Measurements from ENCODE around the gene PRIMA1.
"Not testable (repeated sequence)": the region's sequence is repeated elsewhere in the genome, so short reads cannot be mapped to it uniquely, and the experiment has no call there.

The PRIMA1 gene

GRCh38 chr14:93788293-93788542 lies at the start of gene PRIMA1:
TSS of gene PRIMA1 (minus strand) at chr14:93788485. CDS start at chr14:93787718, 767 bp downstream.
- DNase-seq (ENCODE audit: low read depth, low spot score): no peak

GRCh38 chr14:93834699-93835371 lies 46.5 kb upstream of the PRIMA1 start:
- DNase-seq (ENCODE audit: low read depth, low spot score): no peak

DNA sequence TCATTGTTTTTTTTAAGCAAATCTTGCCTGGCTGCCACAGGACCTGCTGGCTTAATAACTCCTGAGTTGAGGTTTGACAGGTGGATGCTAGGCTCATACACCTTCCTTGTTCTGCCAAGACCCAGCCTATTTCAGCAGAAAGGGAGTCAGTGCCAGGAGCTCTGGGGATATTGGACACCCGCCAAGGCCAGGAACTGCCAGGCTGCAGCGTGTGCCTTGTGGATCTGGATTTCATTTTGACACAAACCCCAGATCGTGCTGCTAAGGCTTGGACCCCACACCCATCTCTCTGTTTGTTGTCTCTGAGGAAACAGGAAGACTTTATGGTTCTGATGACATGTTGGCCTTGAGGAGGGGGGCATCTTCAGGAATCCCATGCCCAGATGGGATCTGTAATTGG lies 44.4 kb upstream of the PRIMA1 start:
- peak; percentile 4 for DNase-seq (ENCODE audit: low read depth, low spot score)

- no peak for DNase-seq (ENCODE audit: low read depth, low spot score)
These were observed 43.8 kb upstream of the PRIMA1 start for GRCh38 chr14:93832081-93832480.

GRCh38 chr14:93830753-93831461 lies 42.6 kb upstream of the PRIMA1 start:
- DNase-seq (ENCODE audit: low read depth, low spot score): no peak

DNA sequence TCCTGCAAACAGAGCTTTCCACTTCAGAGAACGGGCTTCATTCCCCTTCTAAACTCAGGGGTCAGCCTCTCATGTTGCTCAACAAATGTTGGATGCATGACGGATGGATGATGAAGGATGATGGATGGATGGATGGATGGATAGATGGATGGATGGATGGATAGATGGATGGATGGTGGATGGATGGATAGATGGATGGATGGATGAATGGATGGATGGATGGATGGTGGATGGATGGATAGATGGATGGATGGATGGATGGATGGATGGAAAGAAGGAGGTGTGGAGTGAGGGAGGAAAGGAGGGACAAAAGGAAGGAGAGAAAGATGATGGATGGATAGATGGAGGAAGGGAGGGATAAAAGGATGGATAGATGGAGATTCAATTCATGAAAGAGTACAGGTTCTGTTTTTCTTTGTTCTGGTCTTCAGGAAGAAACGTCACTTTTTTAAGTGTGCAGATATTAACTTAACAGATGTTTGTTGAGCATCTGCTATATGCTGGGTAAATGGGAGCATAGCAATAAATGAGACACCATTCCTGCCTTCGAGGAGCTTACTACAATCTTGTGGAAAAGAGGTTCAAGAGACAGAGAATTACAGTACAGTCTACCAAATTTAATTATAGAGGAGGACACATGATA lies 41.7 kb upstream of the PRIMA1 start:
- no peak for DNase-seq (ENCODE audit: low read depth, low spot score)

- no peak for DNase-seq (ENCODE audit: low read depth, low spot score)
These were observed 36.9 kb upstream of the PRIMA1 start for GRCh38 chr14:93825235-93825553.

DNA sequence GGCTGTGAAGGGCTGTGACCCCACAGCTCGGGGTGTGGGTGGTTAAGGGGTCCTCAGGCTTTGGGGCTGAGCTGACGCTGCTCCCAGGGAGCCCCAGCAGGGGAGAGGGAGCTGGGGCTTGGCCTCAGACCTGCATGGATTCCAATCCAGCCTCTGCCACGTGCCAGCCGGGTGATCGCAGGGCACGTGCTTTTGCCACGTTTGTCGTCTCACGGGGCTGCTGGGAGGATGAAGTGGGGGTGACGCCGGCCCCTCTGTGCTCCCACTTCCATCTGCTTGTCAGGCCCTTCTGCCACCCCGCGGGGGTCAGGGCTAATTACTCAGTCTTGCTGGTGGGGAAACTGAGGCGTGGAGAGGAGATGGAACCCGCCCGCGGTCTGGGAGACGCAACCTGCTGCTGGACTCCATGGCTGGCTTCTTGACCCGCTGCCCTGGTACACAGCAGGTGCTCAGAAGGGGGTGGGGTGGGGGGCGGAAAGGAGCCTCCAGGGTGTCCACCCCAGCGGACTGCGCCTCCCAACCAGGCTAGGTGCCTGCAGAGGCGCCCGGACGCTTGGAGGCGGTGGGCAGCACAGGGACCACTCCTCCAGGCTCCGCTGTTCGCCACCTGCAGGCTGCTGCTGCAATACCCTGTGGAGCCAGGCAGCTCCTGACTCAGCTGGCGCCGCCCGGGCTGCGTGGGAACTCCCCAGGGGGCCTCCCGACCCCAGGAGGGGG lies 36.4 kb upstream of the PRIMA1 start:
- no peak for DNase-seq (ENCODE audit: low read depth, low spot score)

DNA sequence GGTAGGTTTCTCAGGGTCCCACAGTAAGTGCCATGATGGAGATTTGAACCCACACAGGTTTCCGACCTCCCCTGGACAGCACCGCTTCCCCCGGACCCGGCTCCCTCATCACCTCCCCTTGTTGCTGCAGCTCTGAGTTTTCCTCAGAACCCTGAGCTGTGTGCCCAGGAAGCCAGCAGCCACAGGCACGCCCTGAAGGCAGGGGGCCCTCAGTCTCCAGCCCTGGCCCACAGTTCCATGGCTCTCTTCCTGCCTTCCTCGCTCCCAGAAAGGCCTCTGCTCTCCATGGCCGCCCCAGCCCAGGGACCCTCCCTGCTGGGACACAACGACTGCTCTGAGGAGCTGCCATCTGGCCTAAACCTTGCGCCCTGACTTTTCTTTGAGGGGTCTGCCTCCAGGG lies 35.8 kb upstream of the PRIMA1 start:
- DNase-seq (ENCODE audit: low read depth, low spot score): no peak

DNA sequence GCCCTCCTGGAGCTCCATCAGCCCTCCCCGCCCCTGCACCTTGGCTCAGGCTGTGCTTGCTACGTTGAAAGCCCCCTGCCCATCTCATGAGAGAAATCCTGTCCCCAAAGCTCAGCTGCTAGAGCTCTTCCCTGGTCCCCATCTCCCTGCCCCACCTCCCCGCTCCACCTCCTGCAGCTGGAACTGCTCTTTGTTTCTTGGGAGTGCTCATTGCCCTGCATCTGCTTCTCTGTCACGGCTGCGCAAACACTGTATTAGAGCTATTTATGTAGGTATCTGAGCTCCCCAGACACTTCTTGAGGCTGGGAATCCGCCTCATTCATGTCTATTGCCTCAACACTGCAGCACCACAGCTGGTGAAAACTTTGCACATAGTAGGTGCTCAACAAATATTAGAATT lies 32.8 kb upstream of the PRIMA1 start:
- no peak for DNase-seq (ENCODE audit: low read depth, low spot score)

DNA sequence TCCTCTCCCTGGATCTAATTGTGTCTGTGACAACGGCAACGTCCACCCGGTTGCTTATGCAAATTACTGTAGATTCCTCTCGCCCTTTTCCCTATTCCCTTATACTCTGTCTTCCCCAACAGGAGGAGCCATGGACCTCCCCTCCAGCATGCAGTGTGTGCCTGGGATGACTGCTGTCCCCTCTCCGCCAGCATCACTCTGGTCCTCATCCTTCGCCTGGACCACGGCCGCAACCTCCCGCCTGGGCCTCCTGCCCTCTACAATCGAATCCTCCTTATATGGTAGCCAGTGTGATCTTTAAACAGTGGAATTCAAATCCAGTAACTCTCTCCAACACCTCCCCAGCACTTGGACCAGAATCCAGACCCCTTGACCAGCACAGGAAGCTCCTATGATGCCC lies 30.6 kb upstream of the PRIMA1 start:
- DNase-seq (ENCODE audit: low read depth, low spot score): no peak

- DNase-seq (ENCODE audit: low read depth, low spot score): no peak
These were observed 23.4 kb upstream of the PRIMA1 start for GRCh38 chr14:93811676-93812075.

DNA sequence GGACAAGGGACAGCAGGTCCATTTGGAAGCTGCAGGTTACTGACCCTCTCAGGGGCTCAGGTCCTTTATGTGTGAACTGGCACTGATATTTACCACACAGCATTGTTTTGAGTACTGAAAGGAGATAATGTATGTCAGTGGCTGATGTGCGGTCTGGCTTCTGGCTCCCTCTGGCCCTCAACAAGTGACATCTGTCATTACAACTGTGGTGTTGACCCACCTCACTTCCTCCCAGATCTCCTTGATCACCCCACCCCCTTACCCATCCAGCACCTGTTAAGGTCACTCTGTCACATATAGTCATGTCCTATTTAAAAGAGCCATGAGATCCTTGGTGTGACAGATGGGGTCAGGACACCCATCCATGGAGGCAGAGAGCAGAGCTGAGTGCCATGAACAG lies 22.7 kb upstream of the PRIMA1 start:
- DNase-seq (ENCODE audit: low read depth, low spot score): no peak

GRCh38 chr14:93809491-93810420 lies 21.5 kb upstream of the PRIMA1 start:
- DNase-seq (ENCODE audit: low read depth, low spot score): not testable (repeated sequence)

DNA sequence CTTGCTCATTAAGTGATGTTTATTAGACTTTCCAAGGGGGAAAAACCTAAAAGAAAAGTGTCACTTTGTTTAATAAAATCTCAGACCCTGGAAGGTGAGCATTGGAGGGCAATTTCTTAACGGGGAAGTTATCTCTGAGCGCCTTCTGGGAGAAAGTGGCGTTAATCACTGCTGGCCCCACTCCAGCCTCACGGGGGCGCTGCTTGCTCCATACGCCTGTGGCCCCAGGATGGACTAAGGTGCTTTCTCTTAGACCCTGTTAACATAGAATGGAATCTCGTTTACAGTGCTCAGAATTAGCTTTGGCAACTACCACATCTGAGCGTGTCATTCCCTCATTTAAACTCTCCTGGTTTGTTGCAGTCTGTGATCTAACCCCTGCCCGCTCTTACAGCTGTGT lies 16.4 kb upstream of the PRIMA1 start:
- DNase-seq (ENCODE audit: low read depth, low spot score): no peak

DNA sequence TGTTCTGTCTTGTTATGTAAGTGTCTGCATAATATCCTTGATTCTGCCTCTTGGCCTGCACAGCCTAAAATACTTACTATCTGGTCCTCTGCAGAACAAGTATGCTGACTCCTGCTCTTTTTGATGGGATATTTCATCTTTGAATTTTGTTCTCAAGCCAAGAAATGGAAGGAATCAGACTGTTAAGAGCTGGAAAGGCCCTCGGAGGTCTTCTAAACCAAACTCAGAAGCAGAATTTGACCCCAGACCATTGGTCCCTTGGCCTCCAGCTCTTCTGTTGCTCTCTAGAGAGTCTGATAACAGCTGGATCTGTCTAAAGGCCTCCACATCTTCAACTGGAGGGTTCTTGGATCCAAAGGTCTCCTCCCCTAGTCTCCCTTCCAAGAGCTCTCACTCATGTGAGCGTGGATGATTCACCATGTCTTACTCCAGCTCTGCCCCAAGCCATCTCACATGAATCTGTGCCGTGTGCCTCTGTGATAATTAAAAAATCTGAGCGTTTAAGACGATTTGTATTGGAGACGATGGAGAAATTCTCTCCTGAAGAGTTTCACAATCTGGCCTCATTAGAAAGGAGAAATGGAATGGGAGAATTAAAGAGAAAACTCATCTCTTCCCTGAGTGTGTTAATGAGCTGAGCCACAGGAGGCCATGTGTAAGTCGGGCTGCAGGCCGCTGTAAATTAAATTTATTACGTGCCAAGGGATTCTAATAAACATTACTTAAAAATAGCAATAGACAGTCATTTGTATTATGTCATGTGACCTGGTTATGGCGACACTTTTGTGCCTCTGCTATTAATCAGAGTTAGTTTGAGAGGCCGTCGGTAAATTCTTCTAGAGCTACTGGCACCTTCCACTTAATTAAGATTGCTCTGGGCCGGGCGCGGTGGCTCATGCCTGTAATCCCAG lies 15.4 kb upstream of the PRIMA1 start:
- DNase-seq (ENCODE audit: low read depth, low spot score): no peak

GRCh38 chr14:93799989-93800921 lies 12.0 kb upstream of the PRIMA1 start:
- no peak for DNase-seq (ENCODE audit: low read depth, low spot score)

DNA sequence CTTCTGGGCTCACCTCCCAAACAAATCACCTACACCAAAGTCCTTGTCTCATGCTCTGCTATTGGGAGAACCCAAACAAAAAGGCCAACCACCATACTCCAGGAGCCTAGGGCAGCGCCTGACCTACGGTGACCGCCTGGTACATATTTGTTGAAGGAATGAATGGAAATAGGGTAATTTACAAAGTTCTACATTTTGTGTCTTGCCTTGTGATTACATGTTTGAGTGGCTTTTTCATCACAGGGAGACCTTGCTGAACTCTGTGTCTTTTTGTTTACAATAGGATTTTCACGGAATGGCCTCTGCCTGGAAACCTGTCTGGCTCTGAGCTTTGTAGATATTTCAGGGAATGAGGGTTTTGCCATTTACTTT lies 11.3 kb upstream of the PRIMA1 start:
- DNase-seq (ENCODE audit: low read depth, low spot score): no peak

GRCh38 chr14:93797536-93797935 lies 9.3 kb upstream of the PRIMA1 start:
- DNase-seq (ENCODE audit: low read depth, low spot score): no peak

GRCh38 chr14:93797071-93797470 lies 8.8 kb upstream of the PRIMA1 start:
- no peak for DNase-seq (ENCODE audit: low read depth, low spot score)

Data from astrocyte of the hippocampus (primary cell).